ENCODE data around the gene GNG8. TPM values are rescaled to one million over a fixed set of nuclear protein-coding genes. Genes with fewer than 3 reads are reported as not detected.
A peak's percentile ranks its signal among the peaks of the same experiment; 100 is the strongest.
"Not testable (repeated sequence)": the region's sequence is repeated elsewhere in the genome, so short reads cannot be mapped to it uniquely, and the experiment has no call there.

GNG8 gene
- total RNA-seq, 4 donors from 2014 or later, result not detected

GRCh38 chr19:46634045-46634655 lies 1.9 kb downstream of the GNG8 start:
- H3K4me3 ChIP-seq, result peak overlapping the region; percentile 31
- TF ChIP-seq POLR2A (IDR thresholded peaks at IDR 0.05) (no peak), POLR2AphosphoS5 (IDR thresholded peaks at IDR 0.05) (no peak), CTCF (IDR thresholded peaks at IDR 0.05) (no peak), EP300 (IDR thresholded peaks at IDR 0.05) (no peak)
- H3K36me3 ChIP-seq, result no peaks in the 10 kb centered on the region
- peaks cover 18% of the 10 kb centered on the region for H3K27me3 ChIP-seq
- 10% methylated on average over 28 of the region's 38 CpGs for WGBS
- H3K4me1 ChIP-seq, result peaks cover 56% of the 10 kb centered on the region
- no peaks in the 10 kb centered on the region for H3K9me3 ChIP-seq
- DNase-seq (ENCODE audit: low spot score in 2 of 2), result peak; percentile 92 to 94
- no peak overlapping the region for H3K27ac ChIP-seq

- no peak for DNase-seq (ENCODE audit: low spot score in 2 of 2)
- Histone ChIP-seq H3K27ac (no peak overlapping the region), H3K9me3 (no peaks in the 10 kb centered on the region), H3K27me3 (peaks cover 18% of the 10 kb centered on the region), H3K4me1 (peaks cover 45% of the 10 kb centered on the region), H3K4me3 (no peak overlapping the region), H3K36me3 (no peaks in the 10 kb centered on the region)
- TF ChIP-seq CTCF (IDR thresholded peaks at IDR 0.05) (no peak), POLR2AphosphoS5 (IDR thresholded peaks at IDR 0.05) (no peak), POLR2A (IDR thresholded peaks at IDR 0.05) (no peak), EP300 (IDR thresholded peaks at IDR 0.05) (no peak)
- WGBS, result 93% methylated on average over 3 of the region's 3 CpGs
These were observed 2.9 kb downstream of the GNG8 start for GRCh38 chr19:46633130-46633529.

GRCh38 chr19:46631481-46631880 lies 4.5 kb downstream of the GNG8 start:
- WGBS, result 43% methylated on average over 5 of the region's 6 CpGs
- TF ChIP-seq CTCF (IDR thresholded peaks at IDR 0.05) (no peak), POLR2A (IDR thresholded peaks at IDR 0.05) (no peak), EP300 (IDR thresholded peaks at IDR 0.05) (no peak), POLR2AphosphoS5 (IDR thresholded peaks at IDR 0.05) (no peak)
- peaks cover 45% of the 10 kb centered on the region for H3K4me1 ChIP-seq
- H3K36me3 ChIP-seq, result no peaks in the 10 kb centered on the region
- H3K9me3 ChIP-seq, result no peaks in the 10 kb centered on the region
- no peak for DNase-seq (ENCODE audit: low spot score in 2 of 2)
- H3K27me3 ChIP-seq, result peaks cover 18% of the 10 kb centered on the region
- H3K4me3 ChIP-seq, result no peak overlapping the region
- no peak overlapping the region for H3K27ac ChIP-seq

DNA sequence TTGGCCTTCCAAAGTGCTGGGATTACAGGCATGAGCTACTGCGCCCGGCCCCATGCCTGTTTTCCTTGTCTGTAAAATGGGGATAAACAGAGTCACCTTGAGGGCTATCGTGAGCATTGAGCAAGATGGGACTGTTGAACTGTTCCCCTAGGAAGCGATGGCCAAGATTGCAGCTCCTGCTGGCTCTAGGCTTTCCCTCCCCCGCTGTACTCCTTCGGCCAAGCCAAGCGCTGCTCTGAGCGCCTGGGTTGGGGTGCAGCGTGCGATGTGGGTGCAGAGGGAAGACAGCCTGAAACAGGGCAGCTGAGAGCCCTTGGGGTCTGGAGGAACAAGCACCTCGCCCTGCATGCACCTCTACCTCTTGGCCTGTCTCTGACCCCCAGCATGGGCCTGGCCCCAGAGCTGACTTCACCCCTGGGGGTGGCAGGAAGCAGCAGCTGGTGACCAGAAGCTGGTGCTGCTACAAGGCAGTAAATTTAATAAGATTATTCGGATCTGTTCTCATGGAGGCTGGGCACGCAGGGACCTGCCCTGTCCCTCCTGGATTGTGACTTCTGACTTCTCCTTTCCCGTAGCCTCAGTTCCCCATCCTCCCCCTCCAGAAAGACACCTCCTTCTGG lies 5.3 kb downstream of the GNG8 start:
- DNase-seq (ENCODE audit: low spot score in 2 of 2), result no peak
- Histone ChIP-seq H3K4me3 (no peak overlapping the region), H3K27me3 (peaks cover 12% of the 10 kb centered on the region), H3K4me1 (peaks cover 50% of the 10 kb centered on the region), H3K36me3 (no peaks in the 10 kb centered on the region), H3K27ac (no peak overlapping the region), H3K9me3 (no peaks in the 10 kb centered on the region)
- WGBS, result 73% methylated on average over 14 of the region's 14 CpGs
- TF ChIP-seq POLR2A (IDR thresholded peaks at IDR 0.05), result no peak
- TF ChIP-seq CTCF (IDR thresholded peaks at IDR 0.05), result no peak
- TF ChIP-seq EP300 (IDR thresholded peaks at IDR 0.05), result no peak
- TF ChIP-seq POLR2AphosphoS5 (IDR thresholded peaks at IDR 0.05), result no peak

DNA sequence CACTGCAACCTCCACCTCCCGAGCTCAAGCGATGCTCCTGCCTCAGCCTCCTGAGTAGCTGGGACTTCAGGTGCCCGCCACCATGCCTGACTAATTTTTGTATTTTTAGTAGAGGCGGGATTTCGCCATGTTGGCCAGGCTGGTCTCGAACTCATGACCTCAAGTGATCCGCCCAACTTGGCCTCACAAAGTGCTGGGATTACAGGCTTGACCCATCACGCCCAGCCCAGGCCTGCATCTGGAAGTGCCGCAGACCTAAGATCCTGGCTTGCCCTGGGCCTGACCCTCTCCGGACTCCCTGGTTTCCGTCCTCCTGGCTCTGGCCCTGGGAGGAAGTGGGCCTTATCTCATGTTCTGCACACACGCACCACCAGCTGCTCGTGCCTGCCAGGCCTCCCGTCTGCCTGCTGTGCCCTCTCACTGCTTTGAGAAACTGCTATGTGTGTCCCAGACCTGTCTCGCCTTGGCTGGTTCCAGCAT lies 6.4 kb downstream of the GNG8 start:
- Histone ChIP-seq H3K27ac (no peak overlapping the region), H3K9me3 (no peaks in the 10 kb centered on the region), H3K36me3 (no peaks in the 10 kb centered on the region), H3K4me3 (no peak overlapping the region), H3K27me3 (peaks cover 6% of the 10 kb centered on the region), H3K4me1 (peaks cover 56% of the 10 kb centered on the region)
- WGBS, result 82% methylated on average over 11 of the region's 15 CpGs
- TF ChIP-seq POLR2AphosphoS5 (IDR thresholded peaks at IDR 0.05) (no peak), POLR2A (IDR thresholded peaks at IDR 0.05) (no peak), CTCF (IDR thresholded peaks at IDR 0.05) (no peak), EP300 (IDR thresholded peaks at IDR 0.05) (no peak)
- no peak for DNase-seq (ENCODE audit: low spot score in 2 of 2)

GRCh38 chr19:46628970-46629369 lies 7.0 kb downstream of the GNG8 start:
- peaks cover 55% of the 10 kb centered on the region for H3K4me1 ChIP-seq
- not testable (repeated sequence) for DNase-seq (ENCODE audit: low spot score in 2 of 2); H3K36me3 ChIP-seq; H3K27ac ChIP-seq; H3K9me3 ChIP-seq; H3K4me3 ChIP-seq; H3K27me3 ChIP-seq
- WGBS, result 93% methylated on average over 7 of the region's 7 CpGs
